ENCODE data around the gene COPS7A.

Gene COPS7A

GRCh38 chr12:6752167-6752920 is 28.5 kb downstream of the COPS7A start:
- peaks cover 19% of the 10 kb centered on the region for H3K4me1 Mint-ChIP-seq (ENCODE audit: low read depth)
- peak overlapping the region; percentile 98 for H3K27ac Mint-ChIP-seq
- H3K27me3 Mint-ChIP-seq = no peaks in the 10 kb centered on the region
- no peaks in the 10 kb centered on the region for H3K9me3 Mint-ChIP-seq (ENCODE audit: low read depth)
- peaks cover 2% of the 10 kb centered on the region for H3K36me3 Mint-ChIP-seq
- peak overlapping the region; percentile 94 for H3K4me3 Mint-ChIP-seq

- H3K27ac Mint-ChIP-seq = peak within 1 kb of the TSS; percentile 98
- H3K4me1 Mint-ChIP-seq (ENCODE audit: low read depth) = peaks cover 19% of the 10 kb centered on the region
- no peaks in the 10 kb centered on the region for H3K27me3 Mint-ChIP-seq
- no peaks in the 10 kb centered on the region for H3K36me3 Mint-ChIP-seq
- peak within 1 kb of the TSS; percentile 94 for H3K4me3 Mint-ChIP-seq
- no peaks in the 10 kb centered on the region for H3K9me3 Mint-ChIP-seq (ENCODE audit: low read depth)
These were observed 29.3 kb downstream of the COPS7A start, which contains the start of gene MLF2 for GRCh38 chr12:6752921-6753771. TSS of gene MLF2 (minus strand) at chr12:6753141. CDS start at chr12:6752334, 807 bp downstream.

- peak overlapping the region; percentile 94 for H3K4me3 Mint-ChIP-seq
- no peaks in the 10 kb centered on the region for H3K9me3 Mint-ChIP-seq (ENCODE audit: low read depth)
- no peaks in the 10 kb centered on the region for H3K27me3 Mint-ChIP-seq
- no peaks in the 10 kb centered on the region for H3K36me3 Mint-ChIP-seq
- peak overlapping the region; percentile 98 for H3K27ac Mint-ChIP-seq
- peaks cover 23% of the 10 kb centered on the region for H3K4me1 Mint-ChIP-seq (ENCODE audit: low read depth)
These were observed 30.0 kb downstream of the COPS7A start for GRCh38 chr12:6753772-6754356.

DNA sequence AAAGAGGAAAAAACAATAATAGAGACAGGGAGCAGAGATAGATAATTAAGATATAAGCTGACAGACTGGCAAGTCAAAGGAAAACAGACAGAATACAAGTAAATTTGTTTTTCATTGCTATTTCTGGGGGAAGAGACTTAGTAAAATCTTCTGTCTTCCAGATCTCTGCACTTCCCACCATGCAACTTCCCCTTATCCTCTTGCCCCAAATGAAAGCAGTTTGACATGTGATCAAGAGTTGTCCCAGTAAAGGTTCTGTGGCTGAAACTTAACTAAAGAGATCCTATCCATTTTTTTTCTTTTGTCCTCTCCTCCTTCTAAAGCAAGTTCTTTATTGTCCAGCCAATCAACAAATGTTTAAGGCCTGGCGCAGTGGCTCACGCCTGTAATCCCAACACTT is 30.6 kb downstream of the COPS7A start:
- H3K36me3 Mint-ChIP-seq = no peaks in the 10 kb centered on the region
- no peak overlapping the region for H3K27ac Mint-ChIP-seq
- H3K27me3 Mint-ChIP-seq = no peaks in the 10 kb centered on the region
- peak overlapping the region; percentile 48 for H3K4me3 Mint-ChIP-seq
- peaks cover 23% of the 10 kb centered on the region for H3K4me1 Mint-ChIP-seq (ENCODE audit: low read depth)
- no peaks in the 10 kb centered on the region for H3K9me3 Mint-ChIP-seq (ENCODE audit: low read depth)

GRCh38 chr12:6757028-6757690 is 33.3 kb downstream of the COPS7A start:
- Mint-ChIP-seq H3K36me3 (no peaks in the 10 kb centered on the region), H3K9me3 (ENCODE audit: low read depth) (no peaks in the 10 kb centered on the region), H3K4me1 (ENCODE audit: low read depth) (peaks cover 10% of the 10 kb centered on the region), H3K4me3 (no peak overlapping the region), H3K27ac (no peak overlapping the region), H3K27me3 (peaks cover 2% of the 10 kb centered on the region)

- no peak overlapping the region for H3K27ac Mint-ChIP-seq
These were observed 34.8 kb downstream of the COPS7A start for GRCh38 chr12:6758506-6759095.

GRCh38 chr12:6759741-6760140 is 35.9 kb downstream of the COPS7A start:
- Mint-ChIP-seq H3K9me3 (ENCODE audit: low read depth) (no peaks in the 10 kb centered on the region), H3K27ac (no peak overlapping the region), H3K4me1 (ENCODE audit: low read depth) (peaks cover 10% of the 10 kb centered on the region), H3K36me3 (no peaks in the 10 kb centered on the region), H3K4me3 (no peak overlapping the region), H3K27me3 (peaks cover 4% of the 10 kb centered on the region)

More at GRCh38 chr12:6758506-6759095, 34.8 kb downstream of the COPS7A start:
- Mint-ChIP-seq H3K4me1 (ENCODE audit: low read depth) (peaks cover 6% of the 10 kb centered on the region), H3K36me3 (no peaks in the 10 kb centered on the region), H3K27me3 (peaks cover 2% of the 10 kb centered on the region), H3K4me3 (no peak overlapping the region), H3K9me3 (ENCODE audit: low read depth) (no peaks in the 10 kb centered on the region)

DNA sequence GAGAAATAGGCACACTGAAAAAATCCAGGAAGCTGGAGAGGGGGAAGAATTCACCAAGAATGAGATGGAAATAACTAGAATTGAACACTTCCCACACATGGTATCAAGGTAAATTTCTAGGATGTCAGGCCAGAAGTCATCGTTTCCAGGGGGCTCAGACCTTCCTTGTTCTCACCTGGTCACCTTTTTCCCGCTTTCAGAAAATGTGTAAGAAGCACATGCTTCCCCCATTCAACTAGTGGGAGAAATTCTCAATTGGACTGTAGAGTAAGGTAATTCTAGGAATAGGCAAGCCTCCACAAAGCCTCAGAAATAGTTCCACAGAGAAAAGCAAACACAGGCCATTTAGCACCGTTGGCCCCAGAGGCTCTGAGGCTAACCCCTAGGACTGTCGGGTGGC is 39.5 kb downstream of the COPS7A start:
- H3K27ac Mint-ChIP-seq = no peak overlapping the region
- H3K9me3 Mint-ChIP-seq (ENCODE audit: low read depth) = no peaks in the 10 kb centered on the region
- peaks cover 3% of the 10 kb centered on the region for H3K36me3 Mint-ChIP-seq
- H3K4me1 Mint-ChIP-seq (ENCODE audit: low read depth) = peaks cover 25% of the 10 kb centered on the region
- no peak overlapping the region for H3K4me3 Mint-ChIP-seq
- H3K27me3 Mint-ChIP-seq = peaks cover 15% of the 10 kb centered on the region

DNA sequence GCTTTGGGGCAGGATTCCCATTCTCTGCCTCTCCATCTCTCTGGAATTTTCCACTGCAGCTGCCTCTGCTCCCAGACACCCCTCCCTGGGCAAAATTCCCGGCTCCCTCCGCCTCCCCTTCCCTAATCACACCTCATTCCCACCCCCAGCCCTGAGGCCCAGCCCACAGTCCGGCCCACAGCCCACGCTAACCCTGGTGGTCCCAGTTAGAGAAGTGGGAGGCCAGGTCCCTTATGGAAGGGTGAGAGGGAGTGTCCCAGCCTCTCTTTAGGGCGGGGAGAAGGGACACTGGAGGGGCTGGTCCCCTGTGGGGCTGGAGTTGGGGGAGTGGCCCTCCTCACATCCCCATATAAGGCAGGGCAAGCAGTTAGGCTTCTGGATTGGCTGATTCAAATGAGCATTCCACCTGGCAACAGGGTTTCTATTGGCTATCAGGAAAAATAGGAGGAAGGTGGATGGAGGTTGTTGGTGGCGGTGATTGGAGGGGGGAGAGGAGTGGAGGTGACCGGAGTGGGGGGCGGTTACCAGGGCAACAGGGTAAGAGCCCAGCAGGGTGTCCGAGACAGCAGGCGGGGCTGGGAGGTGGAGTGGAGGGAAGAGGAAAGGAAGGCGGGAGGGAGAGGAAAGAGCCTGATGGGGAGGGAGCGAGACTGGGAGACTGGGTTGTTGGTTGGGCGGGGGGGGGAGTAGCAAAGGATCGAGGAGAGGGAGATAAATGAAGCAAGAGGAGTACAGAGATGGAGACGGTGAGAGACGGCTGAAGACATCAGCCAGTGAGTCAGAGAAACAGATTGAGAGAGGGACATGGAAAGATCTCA is 40.4 kb downstream of the COPS7A start:
- no peak overlapping the region for H3K27ac Mint-ChIP-seq

GRCh38 chr12:6765048-6765633 is 41.3 kb downstream of the COPS7A start:
- peaks cover 16% of the 10 kb centered on the region for H3K27me3 Mint-ChIP-seq
- no peaks in the 10 kb centered on the region for H3K9me3 Mint-ChIP-seq (ENCODE audit: low read depth)
- peak overlapping the region; percentile 87 for H3K4me3 Mint-ChIP-seq
- no peak overlapping the region for H3K27ac Mint-ChIP-seq
- peaks cover 22% of the 10 kb centered on the region for H3K4me1 Mint-ChIP-seq (ENCODE audit: low read depth)
- H3K36me3 Mint-ChIP-seq = peaks cover 3% of the 10 kb centered on the region

More for the DNA sequence above, 40.4 kb downstream of the COPS7A start:
- peaks cover 22% of the 10 kb centered on the region for H3K4me1 Mint-ChIP-seq (ENCODE audit: low read depth)
- peak overlapping the region; percentile 64 for H3K4me3 Mint-ChIP-seq
- peaks cover 16% of the 10 kb centered on the region for H3K27me3 Mint-ChIP-seq
- peaks cover 3% of the 10 kb centered on the region for H3K36me3 Mint-ChIP-seq
- no peaks in the 10 kb centered on the region for H3K9me3 Mint-ChIP-seq (ENCODE audit: low read depth)

DNA sequence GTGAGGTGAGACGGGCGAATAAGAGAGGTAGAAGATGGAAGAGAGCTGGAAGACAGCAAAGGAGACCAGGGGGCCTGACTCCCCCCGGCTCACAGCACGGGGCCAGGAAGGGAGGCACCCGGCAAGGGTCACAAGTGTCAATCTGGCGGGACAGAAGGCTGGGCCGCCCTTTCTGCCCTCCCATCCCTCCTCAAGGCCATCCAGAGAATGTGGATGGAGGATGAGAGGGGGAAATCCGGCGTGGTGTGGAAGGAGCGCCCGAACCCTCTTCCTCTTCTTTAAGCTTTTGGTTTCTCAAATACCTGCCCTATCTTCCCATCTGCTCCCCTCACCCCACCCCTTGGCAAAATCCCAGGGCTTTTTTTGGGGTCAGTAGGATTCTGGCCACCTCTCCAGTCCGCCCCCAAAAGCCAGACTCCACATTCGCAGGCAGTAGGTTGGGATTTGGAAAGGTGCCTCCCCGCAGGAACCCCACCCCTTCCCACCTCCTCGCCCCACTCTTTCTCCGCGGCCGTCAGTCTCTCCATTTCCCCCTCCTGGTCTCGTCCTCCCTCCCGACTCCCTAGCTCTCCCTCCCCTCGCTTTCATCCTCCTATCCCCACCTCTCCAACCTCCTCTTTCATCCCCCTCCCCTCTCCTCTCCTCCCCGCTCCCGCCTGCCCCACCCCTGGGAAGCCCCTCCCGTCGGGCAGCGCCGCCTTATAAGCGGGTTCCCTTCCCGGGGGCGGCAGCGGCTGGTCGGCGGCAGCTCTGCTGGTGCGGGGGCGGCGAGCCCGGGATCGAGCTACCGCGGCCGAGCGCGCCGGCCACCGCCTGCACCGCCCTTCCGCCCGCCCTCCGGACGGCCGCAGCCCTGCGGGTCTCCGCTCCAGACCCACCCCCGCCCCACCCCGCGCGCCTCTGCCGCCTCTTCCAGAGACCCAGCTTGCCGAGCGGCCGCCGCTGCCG is 42.1 kb downstream of the COPS7A start, which contains the start of gene PTMS:
Gene PTMS, plus strand, starts transcription at position 730 of the 948 bp plus-strand sequence. CDS start 343 bp downstream, outside the sequence.
- Mint-ChIP-seq H3K27ac (no peak within 1 kb of the TSS), H3K4me1 (ENCODE audit: low read depth) (peaks cover 24% of the 10 kb centered on the region), H3K36me3 (peaks cover 3% of the 10 kb centered on the region), H3K9me3 (ENCODE audit: low read depth) (no peaks in the 10 kb centered on the region), H3K4me3 (peak within 1 kb of the TSS; percentile 87), H3K27me3 (peaks cover 16% of the 10 kb centered on the region)

- peak overlapping the region; percentile 85 for H3K4me3 Mint-ChIP-seq
- peaks cover 33% of the 10 kb centered on the region for H3K4me1 Mint-ChIP-seq (ENCODE audit: low read depth)
- no peaks in the 10 kb centered on the region for H3K9me3 Mint-ChIP-seq (ENCODE audit: low read depth)
- H3K27me3 Mint-ChIP-seq = peaks cover 14% of the 10 kb centered on the region
- H3K27ac Mint-ChIP-seq = no peak overlapping the region
- H3K36me3 Mint-ChIP-seq = peaks cover 3% of the 10 kb centered on the region
These were observed 43.0 kb downstream of the COPS7A start for GRCh38 chr12:6766651-6767349.

Data from activated naive CD8-positive, alpha-beta T cell (primary cell).